Measurements from ENCODE around the gene LSAMP.

Gene LSAMP

DNA sequence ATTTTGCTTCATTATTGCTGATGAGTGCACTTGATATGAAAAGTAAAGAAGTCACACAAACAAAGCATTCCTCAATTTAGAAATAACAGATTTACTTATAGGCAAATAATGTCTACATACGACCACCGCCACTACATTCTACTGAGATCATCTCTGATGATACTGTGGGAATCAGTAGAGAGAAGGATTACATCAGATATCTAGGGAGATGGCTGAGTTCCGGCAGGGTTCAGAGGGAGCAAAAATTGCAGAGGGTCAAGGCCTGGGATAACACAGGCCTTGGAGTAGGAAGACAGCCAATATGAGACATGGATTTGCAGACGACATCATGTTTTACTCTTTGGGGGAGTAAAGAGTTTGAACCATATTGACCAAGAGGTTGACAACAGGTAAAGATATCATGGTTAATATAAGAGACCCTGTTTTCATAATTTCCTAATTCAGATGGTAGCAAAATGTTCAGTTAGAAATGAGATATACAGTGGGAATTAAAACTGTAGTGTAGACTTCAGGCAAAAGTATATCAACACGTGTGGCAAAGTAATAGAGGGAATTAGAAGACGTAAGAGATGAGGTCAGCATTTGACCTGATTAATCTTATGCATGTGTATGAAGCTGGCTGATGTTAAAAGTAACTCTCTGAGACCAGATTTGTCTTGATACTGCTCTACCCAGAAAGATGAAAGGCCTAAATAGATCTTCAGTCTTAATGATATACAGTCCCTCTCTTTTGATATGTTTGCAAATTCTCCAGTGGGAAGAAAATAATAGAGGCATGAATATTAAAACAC, 15.6 kb downstream of the LSAMP start:
- no peak for DNase-seq

DNA sequence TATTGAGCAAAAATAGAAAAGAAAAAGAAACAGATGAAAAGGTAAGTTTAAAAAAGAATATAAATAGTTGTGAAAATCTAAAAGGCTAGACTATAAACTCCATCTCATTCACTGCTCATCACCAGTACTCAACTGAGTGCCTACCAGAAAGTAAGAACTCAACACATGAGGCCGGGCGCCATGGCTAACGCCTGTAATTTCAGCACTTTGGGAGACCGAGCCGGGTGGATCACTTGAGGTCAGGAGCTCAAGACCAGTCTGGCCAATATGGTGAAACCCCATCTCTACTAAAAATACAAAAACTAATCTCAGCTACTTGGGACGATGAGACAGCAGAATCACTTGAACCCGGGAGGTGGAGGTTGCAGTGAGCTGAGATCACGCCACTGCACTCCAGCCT, 19.3 kb downstream of the LSAMP start:
- DNase-seq = no peak

DNA sequence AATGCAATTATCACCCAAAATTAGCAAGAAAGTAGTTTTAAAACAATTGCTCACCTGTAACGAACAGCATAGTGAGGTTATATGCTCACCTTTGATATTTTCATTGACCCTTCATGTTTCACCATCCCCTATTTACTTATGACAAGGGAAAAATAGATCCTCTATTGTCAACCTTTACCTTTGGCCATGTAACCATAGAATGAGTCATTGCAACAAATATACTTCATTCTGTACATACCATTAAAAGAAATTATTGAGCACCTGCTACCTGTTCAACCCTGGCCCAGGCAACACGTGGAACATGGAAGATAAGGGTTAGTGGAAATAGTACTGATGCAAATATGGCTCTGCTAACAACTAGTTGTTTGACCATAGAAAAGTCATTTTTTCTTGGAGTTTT, 20.2 kb downstream of the LSAMP start:
- no peak for DNase-seq

GRCh38 chr3:116423945-116424344, 21.3 kb downstream of the LSAMP start:
- no peak for DNase-seq

DNA sequence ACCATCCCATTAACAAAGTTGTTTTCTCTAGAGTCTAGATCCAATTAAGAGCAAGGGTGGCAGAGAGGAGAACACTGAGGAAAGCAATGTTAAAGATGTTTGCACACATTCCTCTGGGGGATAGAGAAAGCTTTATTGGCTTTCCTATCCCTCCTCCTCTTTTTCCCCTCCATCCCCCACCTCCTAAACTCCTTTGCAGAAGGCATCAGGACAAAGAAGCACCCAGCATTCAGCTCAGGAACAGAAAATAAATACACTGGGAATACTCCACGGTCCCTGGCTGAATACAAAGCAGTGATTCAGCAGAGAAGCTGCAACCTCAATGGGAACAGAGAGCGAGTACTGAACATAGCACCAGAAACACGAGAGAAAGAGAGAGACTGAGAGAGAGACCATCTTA, 21.9 kb downstream of the LSAMP start:
- no peak for DNase-seq

DNA sequence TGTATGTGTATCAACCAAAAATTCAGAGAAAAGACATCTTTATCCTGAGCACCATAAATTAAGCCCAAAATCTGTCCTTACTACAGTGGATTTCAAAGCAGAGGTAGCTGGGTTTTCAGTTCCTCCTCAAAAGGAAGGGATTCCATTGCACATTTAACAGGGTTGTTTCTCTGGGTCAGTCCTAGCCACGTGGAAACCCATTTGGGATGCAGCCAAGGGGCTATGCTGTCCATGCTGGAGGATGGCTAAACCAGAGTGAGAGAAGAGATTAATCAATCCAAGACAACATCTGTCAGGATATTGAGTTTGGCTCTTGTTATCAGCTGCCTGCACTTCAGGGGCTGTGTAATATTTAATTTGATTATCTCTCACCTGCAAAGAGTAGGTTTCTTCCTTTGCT, 28.1 kb downstream of the LSAMP start:
- no peak for DNase-seq

GRCh38 chr3:116413319-116413718, 32.0 kb downstream of the LSAMP start:
- DNase-seq = no peak

- no peak for DNase-seq
These were observed 36.8 kb downstream of the LSAMP start for GRCh38 chr3:116408473-116408872.

DNA sequence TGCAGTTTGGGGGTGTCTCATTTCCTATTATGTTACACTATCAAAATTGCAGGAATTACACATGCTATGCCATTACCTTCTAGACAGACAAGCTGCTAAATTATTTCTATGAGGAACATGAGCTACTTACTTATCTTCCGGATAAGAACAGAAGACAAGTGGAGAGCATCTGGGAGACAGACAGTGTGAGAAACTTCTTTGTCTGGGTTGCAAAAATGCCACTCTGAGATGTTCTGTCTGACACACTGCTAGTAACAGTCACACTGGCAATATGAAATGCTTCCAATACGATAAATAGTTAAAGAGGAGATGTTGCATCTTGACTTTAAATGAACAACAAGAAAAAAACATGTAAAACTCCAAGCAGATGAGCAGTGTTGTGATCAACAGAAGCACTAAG, 40.1 kb downstream of the LSAMP start:
- no peak for DNase-seq

GRCh38 chr3:116399701-116400226, 45.5 kb downstream of the LSAMP start:
- no peak for DNase-seq

DNA sequence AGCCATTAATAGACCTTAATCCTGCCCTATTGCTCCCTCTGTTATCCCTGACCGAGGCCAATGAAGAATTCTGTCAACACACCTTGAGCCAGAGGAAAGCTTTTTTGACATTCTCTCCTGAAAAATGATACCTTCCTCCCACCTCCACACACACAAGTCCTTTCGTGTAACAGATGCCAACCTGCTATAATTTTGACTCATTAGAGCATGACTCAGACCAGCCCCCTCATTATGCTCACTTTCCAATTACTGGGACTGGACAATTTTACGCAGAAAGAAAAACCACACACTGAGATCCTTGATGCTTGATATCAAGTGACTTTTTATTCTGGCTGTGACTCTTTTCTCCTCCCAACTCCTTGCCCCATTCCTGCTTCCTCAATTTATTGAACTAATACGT, 50.9 kb downstream of the LSAMP start:
- DNase-seq = no peak

DNA sequence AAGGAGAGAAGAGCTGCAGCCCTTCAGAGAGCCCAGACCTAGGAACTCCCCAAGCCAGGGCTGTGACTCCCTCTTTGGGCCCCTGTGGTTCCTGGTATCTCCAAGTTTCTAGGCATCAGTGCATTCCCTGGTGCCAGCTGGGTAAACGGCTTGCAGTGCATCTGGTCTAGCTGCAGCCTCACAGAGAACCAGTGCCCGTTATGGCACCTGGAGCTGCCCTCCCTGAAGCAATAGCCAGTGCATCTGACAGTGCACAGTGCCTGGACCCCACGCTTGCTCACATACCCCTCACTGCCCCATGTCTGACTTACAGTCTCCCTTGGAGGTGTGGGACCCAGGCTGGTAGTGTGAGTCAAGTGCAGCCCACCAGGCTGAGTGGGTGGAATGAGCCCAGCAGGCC, 52.1 kb downstream of the LSAMP start:
- DNase-seq = no peak

DNA sequence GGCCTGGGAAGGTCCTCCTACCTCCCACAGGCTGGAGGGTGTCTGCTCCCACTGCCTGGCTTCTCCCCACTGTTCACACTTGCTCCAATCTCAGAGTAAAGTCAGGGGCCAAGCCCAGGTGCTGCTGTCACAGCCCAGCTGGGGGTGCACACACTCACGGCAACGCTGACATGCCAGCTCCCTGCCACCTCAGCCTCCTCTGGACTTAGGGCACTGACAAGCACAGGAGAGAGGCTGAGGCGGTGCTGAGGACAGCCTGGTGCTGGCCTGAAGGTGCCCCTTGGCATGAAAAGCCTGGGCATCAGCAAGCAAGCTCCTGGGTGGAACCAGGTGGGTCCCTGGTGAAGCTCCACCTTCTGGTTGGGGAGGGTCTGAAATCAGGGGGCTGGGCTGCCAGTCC, 53.0 kb downstream of the LSAMP start:
- no peak for DNase-seq

DNA sequence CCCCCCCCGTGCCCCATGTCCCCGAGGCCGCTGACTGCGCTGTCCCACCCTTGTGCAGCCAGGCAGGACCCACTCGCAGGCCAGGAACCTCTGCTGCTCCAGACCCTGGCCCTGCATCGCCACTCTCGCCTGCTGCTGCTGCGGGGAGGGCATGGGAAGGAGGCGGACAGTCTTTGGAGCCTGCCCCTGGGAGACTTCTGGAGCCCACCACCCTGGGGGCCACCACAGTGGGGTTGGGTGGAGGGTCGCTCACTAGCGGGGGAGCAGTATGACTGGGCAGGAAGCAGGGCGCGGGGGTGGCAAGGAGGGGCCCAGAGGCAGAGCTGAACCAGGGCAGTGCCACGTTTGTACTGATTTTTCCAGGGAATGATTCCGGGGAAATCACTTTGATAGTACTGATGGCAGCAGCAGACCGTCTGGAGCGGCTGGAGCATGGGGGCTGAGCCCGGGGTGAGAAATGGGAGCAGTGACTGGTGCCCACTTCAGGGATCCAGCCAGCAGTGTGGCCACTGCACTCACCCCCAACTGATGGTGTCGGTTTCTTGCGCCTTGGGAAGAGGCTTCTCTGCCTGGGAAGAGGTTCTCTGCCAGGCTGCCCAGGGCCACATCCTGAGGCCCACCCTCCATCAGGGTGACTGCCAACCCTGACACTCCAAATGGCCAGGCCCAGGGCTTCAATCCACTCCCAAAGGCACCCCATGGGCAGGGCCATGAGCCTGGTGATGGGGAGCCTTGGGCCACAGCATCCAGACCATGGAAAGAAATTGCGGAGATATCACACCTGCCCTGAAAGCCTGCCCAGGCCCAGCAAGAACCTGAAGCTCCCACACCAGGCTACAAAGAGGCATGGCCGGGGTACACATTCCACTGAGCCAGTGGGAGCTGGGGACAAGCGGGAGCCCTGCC, 53.7 kb downstream of the LSAMP start:
- no peak for DNase-seq

DNA sequence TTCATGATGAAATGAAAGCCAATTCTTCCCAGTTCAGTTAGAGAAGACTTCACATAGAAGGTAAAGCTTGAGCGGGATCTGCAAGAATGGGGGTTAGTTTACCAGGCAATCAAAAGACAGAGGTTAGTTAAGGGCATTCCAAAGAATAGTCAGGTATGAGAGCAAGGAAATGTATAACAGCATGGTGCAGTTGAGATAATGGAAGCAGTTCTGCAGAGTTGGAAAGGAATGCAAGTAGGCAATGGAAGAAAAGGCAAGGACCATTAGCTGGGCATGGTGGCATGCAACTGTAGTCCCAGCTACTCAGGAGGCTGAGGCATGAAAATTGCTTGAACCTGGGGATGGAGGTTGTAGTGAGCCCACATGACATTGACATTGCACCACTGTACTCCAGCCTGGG, 55.0 kb downstream of the LSAMP start:
- no peak for DNase-seq

DNA sequence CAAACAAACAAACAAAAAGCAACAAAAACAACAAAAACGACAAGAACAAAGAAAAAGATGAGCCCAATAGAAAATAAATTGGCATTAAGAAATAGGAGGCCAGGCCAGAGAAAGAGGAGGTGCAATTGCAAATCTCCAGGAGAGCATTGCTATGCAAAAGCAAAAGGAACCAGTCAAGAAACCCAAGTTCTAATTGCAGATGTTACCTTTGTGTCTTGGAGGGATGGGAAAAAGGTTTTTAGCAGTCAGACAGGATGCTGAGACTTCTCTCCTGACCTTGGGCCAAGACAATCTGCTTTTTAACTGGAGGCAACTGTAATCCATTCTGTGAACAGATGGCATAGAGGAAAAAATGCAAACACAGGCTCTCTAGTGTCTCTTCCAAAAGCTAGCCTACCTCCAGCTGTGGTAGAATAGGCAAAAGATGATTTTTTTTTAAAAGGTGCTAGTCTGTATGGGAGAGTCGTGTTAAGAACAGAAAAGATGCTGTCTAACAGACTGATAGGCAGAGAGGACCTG, 56.4 kb downstream of the LSAMP start:
- no peak for DNase-seq

DNA sequence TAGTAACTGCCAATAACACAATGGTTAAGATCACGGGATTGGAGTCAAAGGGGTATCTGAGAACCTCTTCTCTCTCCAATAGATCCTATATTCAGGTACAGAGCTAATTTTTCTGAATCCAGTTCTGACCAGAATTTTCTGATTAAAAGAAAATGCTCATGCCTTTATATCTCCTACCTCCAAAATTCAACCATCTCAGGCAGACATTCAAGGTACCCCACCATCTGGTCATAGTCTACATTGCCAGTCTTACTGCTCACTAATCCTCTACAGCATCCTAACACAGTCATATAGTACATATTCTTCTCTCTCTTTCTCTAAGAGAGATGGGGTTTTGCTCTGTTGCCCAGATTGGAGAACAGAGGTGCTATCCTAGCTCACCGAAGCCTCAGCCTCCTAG, 59.1 kb downstream of the LSAMP start:
- no peak for DNase-seq

DNA sequence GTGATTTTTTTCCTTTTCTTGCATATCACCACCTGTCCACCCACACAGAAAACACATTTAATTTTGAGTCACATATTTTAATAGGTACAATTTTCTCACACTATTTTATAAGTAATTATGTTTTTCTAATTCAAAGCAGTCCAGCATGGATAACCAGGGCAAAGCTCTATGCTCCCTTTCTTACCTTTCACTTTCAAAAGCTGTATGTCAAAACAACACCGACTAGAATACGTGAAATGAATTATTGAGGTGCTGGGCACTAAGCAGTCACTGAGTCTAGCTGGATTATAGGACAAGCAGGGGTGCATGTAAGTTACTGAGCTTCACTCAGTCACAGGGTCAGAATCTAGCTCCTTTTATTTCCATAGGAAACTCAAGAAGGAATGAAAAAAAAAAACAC, 60.6 kb downstream of the LSAMP start:
- DNase-seq = no peak

DNA sequence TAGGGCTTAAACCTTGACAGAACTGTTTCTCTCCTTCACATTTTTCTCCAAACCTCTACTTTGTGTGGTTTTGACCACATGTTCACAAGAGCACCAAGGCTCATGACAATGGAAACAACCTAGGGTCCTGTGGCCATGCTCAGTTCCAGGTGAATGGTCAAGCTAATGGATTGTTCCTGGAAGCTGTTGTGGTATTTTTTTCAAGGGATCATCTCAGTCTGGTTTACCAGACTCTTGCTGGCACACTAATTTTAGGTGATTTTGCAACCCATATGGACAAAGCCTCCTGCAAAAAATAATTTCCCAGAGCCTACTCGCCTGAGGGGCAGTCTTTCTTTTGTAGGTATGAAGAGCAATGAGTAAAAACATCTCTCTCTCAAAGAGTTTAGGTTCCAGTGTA, 67.2 kb downstream of the LSAMP start:
- no peak for DNase-seq

- no peak for DNase-seq
These were observed 70.4 kb downstream of the LSAMP start for GRCh38 chr3:116374901-116375300.

DNA sequence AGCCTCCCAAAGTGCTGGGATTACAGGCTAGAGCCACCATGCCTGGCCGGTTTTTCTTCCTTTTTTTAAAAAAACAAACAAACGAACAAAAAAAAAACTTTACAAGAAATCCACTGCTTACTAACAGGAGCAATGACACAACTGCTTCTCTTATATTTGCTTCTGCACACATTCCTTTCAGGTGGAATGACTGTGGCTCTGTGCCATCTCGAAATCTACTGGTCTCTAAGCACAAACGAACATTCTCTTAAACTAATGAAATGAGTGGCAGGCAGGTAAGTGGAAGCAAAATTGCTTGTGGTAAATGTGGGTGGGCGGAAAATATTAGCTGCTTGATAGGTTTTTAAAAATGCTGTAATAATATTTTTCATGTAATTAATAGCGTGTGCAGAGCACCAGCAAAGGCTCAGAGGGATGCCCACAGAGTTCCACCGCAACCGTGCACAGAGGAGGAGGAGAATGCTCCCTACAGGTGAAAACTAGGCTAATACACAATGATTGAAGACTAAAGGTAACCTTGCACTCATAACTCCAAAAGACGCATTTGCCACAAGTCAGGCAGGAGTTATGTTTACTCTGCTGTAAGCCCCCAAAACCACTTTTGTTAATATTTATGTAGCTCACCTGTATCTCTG, 77.4 kb downstream of the LSAMP start:
- DNase-seq = no peak

GRCh38 chr3:116356056-116356455, 89.2 kb downstream of the LSAMP start:
- DNase-seq = no peak

GRCh38 chr3:116354382-116354781, 90.9 kb downstream of the LSAMP start:
- no peak for DNase-seq

Measured in suppressor macrophage treated with lipopolysaccharide for 4 hours (primary cell).